Hepatocyte (in vitro differentiated cells): ENCODE data around the gene PID1.

ENCODE experiments used
- CTCF ChIP-seq: fragments of 200-600 bp; sonication (generic); IDR thresholded peaks from 2 replicates; pipeline ENCODE4 v1.5.1; 2016; ENCODE audit warnings: antibody characterized with exemption, mild to moderate bottlenecking; ENCODE audit not compliant: poor library complexity
- EZH2 ChIP-seq: fragments of 200-600 bp; sonication (generic); IDR thresholded peaks from 2 replicates; pipeline ENCODE4 v1.6.1; 2016; ENCODE audit warnings: antibody characterized with exemption, mild to moderate bottlenecking, borderline replicate concordance
- EZH2phosphoT487 ChIP-seq: fragments of 200-600 bp; sonication (generic); IDR thresholded peaks from one replicate; pipeline ENCODE4 v1.6.1; 2018; ENCODE audit warnings: antibody characterized with exemption, mild to moderate bottlenecking, low read depth, moderate library complexity; ENCODE audit not compliant: unreplicated experiment, severe bottlenecking

DNA sequence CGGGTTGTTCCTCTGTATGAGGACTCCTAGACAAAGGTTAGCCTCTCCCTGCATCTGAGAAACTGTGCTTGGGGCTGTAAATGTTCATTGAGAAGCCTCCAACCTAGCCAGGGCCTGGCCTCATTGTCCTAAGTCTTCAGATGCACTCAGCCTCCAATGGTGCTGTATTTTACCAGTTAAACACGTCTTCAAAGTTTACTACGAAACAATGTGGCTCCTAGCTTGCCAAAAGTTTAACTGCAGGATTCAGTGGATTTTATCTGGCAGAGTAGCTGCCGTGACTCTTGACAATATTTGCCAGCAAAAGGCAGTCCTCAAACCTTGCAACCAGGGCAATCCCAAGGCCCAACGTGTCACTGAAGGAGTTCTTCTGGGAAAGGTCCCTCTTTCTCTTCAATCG lies 1.1 kb downstream of the PID1 start:
- TF ChIP-seq CTCF (no peak), EZH2 (no peak), EZH2phosphoT487 (no peak)
